GM12864 (cell line): Measurements from ENCODE around the gene SNHG17.
"Not testable (repeated sequence)": the region's sequence is repeated elsewhere in the genome, so short reads cannot be mapped to it uniquely, and the experiment has no call there.

Experiments used
- DNase-seq: peaks from one replicate; pipeline ENCODE4 v3.0.0-alpha.2; 2011; ENCODE audit warnings: low read depth
- H3K4me3 ChIP-seq: 2 replicates; pipeline ENCODE4 v1.5.1; 2011; ENCODE audit warnings: mild to moderate bottlenecking, low read depth, low read length, control low read depth
- CTCF ChIP-seq: IDR thresholded peaks from 2 replicates; pipeline ENCODE4 v1.5.1; 2011; ENCODE audit warnings: low read depth, mild to moderate bottlenecking, moderate library complexity, low read length, control low read depth, inconsistent platforms; ENCODE audit errors: missing control alignments

SNHG17 gene

GRCh38 chr20:38447251-38447661 lies 12.1 kb upstream of the SNHG17 start:
- peak overlapping the region; percentile 82 for H3K4me3 ChIP-seq
- no peak for TF ChIP-seq CTCF
- DNase-seq: no peak

- peak; percentile 91 for TF ChIP-seq CTCF
- peak; percentile 90 for DNase-seq
- H3K4me3 ChIP-seq: peak overlapping the region; percentile 82
Observed at GRCh38 chr20:38446441-38447209, 11.5 kb upstream of the SNHG17 start.

- DNase-seq: no peak
- peak overlapping the region; percentile 82; the same call in 1 of the 2 replicates for H3K4me3 ChIP-seq
- no peak for TF ChIP-seq CTCF
Observed at GRCh38 chr20:38445901-38446425, 10.8 kb upstream of the SNHG17 start.

- no peak for TF ChIP-seq CTCF
- DNase-seq: no peak
- no peak overlapping the region for H3K4me3 ChIP-seq
Observed at GRCh38 chr20:38445381-38445796, 10.3 kb upstream of the SNHG17 start.

- DNase-seq: no peak
- H3K4me3 ChIP-seq: no peak overlapping the region
- no peak for TF ChIP-seq CTCF
Observed at GRCh38 chr20:38441916-38442315, 6.8 kb upstream of the SNHG17 start.

- DNase-seq, H3K4me3 ChIP-seq: not testable (repeated sequence)
Observed at GRCh38 chr20:38441110-38441509, 6.0 kb upstream of the SNHG17 start.

GRCh38 chr20:38437796-38438195 lies 2.7 kb upstream of the SNHG17 start:
- TF ChIP-seq CTCF: no peak

More at GRCh38 chr20:38437796-38438195, 2.7 kb upstream of the SNHG17 start:
- no peak overlapping the region for H3K4me3 ChIP-seq
- DNase-seq: no peak
